HG02623 (cell line): Measurements from ENCODE around the gene ARHGEF2.

ENCODE experiments used
- ATAC-seq: cut with Tn5 transposase; IDR thresholded peaks from one replicate; pipeline ENCODE4 v1.9.1; 2021; ENCODE audit warnings: moderate library complexity; ENCODE audit not compliant: unreplicated experiment

The ARHGEF2 gene

DNA sequence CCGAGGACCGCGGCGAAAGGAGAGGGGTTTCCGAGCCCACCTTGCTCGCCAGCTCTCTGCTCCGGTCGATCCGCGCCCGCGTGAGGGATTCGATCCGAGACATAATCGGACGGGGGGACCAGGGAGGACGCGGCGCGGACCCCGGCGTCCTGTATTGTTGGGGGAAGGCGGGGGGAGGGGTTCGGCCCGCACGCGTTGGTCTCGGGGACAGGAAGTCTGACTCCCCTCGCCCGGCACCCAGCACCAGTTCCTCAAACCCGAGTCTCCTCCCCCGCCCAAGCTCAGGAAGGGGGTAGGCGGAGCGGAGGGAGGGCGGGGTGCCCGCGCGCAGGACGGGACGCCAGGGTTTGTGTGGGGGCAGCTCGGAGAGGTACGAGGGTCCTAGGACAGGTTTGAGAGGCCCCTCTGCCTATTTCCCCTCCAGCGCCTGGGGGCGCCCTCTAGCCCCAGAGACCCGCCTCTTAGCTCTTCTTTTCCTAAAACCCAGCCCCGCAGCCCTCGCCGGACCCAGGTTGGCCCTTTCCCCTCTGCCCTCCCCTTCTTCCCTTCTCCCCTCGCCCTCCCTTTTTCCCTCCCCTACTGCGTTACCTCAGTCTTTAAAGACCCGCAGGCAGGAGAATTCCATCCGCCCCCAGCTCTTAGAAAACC lies at the start of gene ARHGEF2:
Gene ARHGEF2 (minus strand): TSS at position 223 of the 648 bp plus-strand sequence. CDS start 120 bp downstream, at position 103.
- no peak for ATAC-seq

DNA sequence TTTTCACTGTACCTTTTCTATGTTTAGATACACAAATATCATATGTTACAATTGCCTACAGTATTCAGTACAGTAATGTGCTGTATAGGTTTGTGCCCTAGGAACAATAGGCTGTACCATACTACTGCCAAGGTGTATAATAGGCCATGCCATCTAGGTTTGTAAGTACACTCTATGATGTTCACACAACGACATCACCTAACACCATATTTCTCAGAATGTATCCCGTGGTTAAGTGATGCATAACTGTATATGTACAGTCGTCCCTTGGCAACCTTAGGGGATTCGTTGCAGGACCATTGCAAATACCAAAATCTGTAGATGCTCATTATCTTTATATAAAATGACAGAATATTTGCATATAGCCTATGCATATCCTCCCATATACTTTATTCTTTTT lies 48.2 kb upstream of the ARHGEF2 start:
- no peak for ATAC-seq

DNA sequence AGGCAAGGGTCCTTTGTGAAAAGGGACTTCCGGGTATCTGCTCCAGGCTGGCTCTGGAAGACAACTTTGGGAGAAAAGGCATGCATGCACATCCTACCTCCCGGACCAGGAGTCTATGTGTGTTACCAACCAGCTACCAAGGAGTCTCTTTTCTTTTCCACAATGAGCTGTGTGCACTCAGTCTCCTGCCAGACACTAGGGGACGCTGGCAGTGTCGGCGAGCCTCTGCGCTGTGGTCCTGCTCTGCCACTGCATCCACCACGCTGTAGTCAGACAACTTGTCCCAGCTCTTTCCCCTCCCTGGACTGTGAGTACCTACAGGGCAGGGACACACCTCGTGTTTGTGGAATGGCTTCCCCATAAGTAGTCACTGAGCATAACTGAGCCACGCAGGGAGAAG lies 47.5 kb upstream of the ARHGEF2 start:
- ATAC-seq: no peak

- ATAC-seq: no peak
Observed at GRCh38 chr1:156024801-156025200, 46.5 kb upstream of the ARHGEF2 start.

DNA sequence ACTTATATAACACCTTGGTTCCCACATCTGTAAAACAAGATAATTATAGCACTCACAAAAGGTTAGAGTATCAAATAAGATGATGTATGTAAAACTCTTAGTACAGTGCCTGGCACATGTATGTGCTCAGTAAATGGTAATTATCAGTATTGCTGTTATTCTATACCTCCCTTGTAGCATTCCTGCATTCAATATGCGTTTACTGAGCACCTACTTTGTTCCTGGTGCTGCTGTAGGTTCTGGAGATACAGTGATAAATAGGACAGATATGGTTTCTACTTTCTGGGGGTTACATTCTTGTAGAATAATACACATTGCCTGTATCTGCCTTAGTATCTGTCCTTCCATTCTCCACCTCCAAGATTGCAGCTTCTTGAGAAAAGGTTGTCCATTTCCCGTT lies 43.6 kb upstream of the ARHGEF2 start:
- ATAC-seq: no peak

DNA sequence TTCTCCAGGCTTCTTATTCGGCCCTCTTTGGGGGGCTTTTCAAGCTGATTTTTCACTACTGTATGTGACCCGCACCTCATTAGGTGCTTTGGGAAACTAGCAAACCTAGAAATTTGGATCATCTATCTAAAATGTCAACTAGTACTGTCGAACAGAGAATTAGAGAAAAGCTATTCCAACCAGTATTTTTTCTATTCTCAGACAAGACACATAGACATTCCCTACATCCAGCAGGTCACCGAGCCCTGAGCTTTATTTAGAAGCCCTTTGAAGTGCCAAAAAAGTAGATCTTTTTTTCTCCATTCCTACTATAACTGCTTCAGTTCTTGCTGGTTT lies 42.7 kb upstream of the ARHGEF2 start:
- no peak for ATAC-seq

GRCh38 chr1:156020293-156021092 lies 42.1 kb upstream of the ARHGEF2 start, which contains the start of gene SSR2:
TSS of gene SSR2 (minus strand) at chr1:156020951. CDS start at chr1:156020167, 784 bp downstream.
- peak; percentile 95 for ATAC-seq

- ATAC-seq: no peak
Observed at GRCh38 chr1:156019946-156020292, 41.6 kb upstream of the ARHGEF2 start.

DNA sequence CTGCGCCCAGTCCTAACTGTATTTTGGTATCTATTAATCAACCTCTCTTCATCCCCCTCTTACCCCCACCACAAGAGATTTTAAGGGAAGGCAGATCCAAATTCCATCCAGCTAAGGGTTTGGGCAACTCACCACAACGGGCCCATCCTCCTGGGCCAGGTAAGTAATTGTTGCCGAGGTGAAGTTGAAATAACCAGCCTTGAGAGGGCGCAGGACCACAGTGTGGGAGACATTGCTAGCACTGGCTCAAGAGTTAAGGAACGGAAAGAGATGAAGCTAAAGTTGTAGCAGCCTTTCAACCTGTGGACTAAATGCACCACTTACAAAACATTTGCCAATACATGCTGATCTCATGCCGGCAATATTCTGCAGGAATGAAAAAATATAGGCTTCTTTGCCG lies 36.5 kb upstream of the ARHGEF2 start:
- ATAC-seq: no peak

DNA sequence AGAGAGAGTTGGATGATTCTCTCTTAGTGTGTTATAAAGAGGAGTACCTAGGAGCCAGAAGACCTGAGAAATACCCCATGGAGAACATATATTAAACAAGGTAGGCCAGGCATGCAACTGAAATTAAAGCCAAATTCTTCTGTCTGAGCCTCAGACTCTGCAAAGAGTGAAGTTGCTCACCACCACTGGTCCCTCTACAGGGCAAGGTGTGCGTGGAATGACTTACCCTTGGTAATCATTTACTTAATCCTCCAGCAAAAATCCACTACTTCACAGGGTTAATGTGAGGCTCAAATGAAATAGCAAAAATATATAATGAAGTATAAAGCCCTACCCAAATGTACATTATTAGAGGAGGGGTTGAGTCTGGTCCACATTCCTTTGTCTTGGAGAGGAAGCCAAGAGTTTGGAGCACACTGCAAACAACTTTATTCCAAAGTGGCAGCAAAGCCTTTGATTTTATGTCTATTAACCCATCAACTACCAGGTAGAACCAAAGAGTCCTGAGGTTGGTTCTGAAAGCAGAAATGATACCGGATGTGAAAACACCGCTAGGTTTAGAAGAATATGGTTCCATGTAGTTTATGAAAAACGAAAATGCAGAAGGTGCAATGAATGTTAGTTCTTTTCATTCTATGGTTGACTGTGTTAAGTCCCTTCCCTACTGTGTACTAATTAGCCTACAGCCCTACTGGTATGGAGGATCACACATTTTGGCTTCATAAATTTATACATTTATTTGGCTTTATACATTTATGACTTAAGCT lies 33.9 kb upstream of the ARHGEF2 start:
- ATAC-seq: peak; percentile 69

DNA sequence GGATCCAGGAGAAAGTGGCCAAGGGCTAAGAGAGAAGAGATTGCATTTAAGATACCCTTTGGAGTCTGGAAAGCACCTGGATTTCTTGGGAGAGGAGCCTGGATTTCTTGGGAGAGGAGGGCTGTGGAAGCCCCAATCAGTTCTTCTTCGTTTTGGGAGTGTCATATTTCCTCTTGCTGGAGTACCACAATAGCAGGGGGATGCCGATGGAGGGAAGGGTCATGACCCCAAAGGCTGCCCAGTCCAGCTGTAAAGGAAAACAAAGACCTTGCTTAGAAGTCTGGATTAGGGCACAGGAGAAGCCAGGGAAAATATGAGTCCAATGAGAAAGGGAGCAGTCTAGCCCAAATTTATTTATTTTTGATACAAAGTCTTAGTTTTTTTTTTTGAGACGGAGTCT lies 31.1 kb upstream of the ARHGEF2 start:
- ATAC-seq: no peak

DNA sequence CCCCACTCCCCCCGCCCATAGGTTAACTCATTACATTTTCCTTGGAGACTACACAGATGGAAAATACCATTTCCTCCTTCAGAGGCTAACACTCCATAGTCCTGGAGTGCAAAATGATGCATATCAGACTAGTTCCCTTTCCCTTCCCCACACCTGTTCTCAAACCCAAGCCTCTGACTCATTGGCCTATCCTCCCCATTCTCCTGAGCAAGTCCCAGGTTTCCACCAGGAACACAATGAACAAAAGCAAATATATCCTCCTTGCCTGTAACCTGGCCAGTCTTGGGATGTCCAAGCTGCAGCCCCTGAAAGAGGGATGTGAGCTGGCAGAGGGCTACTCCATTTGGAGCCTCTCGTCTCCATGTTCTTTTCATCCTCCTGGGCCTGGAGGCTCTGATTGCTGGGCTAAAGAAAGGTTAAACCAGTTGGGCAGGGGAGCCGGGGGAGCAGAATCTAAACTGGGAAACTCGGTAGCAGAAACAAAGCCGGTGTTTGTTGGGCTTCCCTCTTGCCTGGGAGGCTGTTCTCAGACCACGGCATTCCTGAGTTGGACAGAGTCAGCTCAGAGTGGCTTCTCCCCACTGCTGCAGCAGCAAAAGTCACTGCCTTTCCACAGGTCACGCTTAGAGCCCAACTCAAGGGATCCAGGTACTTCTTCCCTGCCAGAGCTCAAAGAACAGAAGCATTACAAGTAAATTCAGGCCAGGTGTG lies 28.5 kb upstream of the ARHGEF2 start:
- no peak for ATAC-seq

DNA sequence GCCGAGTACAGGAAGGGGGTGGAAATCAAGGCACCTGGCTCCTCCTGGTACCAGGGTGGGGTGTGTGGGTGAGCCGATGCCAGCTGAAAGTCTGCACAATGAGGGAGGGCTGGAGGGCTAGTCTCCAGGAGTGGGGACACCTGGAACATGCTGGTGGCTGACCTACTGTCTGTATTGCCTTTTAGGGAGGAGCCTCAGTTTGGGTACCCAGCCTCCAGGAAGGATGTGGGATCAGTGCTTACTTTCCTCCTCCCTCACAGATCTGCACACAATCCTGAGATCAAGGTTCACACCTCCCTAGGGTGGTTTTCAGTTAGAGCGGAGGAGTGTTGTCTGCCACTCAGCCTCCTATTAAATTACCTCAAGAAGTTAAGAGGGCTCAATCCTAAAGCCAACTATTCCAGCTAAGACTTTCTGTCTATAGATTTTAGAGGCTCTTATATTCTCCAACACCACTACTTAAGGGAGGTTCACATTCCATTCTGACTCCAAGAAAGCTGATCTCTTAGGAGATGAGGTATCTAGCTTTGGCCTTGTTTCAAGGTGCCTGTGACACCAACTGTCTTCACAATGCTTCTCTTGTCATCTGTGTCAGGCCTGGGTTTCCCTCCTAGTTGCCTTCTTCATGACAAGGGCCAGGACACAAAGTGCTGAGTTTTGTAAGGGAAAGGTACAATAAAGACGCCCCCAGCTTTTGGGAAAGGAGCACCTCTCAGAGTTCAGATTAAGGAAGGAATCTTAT lies 26.7 kb upstream of the ARHGEF2 start:
- ATAC-seq: no peak

DNA sequence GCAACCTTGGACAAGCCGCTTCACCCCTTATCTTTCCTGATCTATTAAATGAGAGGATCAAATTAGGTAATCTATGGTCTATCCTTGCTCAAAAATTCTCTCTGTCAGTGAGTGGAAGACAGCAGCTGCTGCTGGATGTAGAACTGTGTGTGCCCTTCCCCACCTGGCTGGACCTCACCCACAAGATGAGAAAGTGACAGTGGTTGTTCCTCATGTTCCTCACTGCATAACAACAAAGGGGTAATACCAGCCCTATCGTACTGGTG lies 25.5 kb upstream of the ARHGEF2 start:
- no peak for ATAC-seq

- no peak for ATAC-seq
Observed at GRCh38 chr1:156002188-156002911, 24.0 kb upstream of the ARHGEF2 start.

- ATAC-seq: no peak
Observed at GRCh38 chr1:156001662-156002171, 23.4 kb upstream of the ARHGEF2 start.

DNA sequence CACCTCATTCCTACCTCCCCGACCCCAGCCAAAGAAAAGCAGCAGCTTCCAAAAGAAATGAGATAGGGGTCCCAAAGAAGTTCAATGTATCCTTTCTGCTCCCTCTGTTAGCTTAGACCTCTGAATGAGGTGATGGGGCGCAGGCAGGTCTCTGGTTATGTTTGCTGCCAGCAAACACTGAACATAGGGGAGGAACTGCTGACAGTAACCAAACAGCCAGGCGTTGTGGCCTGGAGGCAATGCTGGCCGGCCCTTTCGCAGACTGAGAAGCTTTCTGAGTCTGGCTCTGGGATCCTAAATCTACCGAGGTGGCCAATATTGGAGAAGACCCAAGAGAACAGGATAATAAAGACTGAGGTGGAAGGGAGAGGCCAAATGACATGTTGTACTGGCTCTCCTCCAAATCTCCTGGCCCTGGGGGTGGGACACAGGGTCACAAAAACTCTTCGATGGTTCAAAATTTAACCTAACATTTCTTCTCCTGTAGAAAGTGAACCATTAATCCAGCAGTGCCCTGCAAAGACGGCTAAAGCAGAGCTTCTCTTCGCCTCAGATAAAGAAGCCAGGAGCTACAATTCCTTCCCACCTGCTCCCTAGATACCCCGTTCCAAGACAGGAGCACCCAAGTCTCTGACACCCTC lies 22.8 kb upstream of the ARHGEF2 start:
- ATAC-seq: no peak

- ATAC-seq: no peak
Observed at GRCh38 chr1:155999964-156000363, 21.6 kb upstream of the ARHGEF2 start.

GRCh38 chr1:155996166-155996565 lies 17.8 kb upstream of the ARHGEF2 start:
- no peak for ATAC-seq
